ENCODE results near the gene INCA1. TPM values are rescaled to one million over a fixed set of nuclear protein-coding genes. Genes with fewer than 3 reads are reported as not detected.
A peak's percentile ranks its signal among the peaks of the same experiment; 100 is the strongest.

Gene INCA1
- total and polyA plus RNA-seq, 8 donors, result 1.3 to 6.1 (median 1.6) TPM; not detected in 3

DNA sequence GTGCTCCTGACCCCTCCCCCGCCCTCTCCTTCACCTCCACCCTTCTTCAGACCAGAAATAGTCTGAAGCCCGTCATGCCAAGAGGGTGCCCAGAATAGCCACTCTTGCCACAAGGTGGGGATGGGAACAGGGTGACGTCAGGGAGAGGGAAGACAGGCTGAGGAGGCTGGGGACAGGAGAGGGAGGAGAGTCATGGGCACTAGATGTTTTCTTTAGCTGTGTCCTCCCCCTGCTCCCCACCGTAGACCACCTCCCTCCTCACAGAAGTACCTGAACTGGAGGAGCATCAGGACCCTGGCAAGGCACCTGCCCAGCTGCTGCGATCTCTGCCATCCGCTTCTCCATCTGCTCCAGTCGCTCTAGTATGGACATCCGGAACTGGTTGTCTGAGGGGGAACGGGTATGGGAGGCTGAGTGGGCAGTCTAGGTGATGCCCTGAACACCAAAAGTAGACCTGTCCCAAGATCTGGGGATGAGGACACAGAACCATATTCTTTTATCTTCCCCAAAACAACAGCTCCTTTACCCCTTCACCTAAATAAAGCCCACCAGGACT lies 23.1 kb downstream of the INCA1 start:
- peak overlapping the region in 1 of 5 donors; percentile 54 for H3K27ac ChIP-seq
- H3K9me3 ChIP-seq, result no peaks in the 10 kb centered on the region
- WGBS, 5 donors, result 78 to 89% (median 84%) methylated on average over 9 of the region's 9 CpGs

DNA sequence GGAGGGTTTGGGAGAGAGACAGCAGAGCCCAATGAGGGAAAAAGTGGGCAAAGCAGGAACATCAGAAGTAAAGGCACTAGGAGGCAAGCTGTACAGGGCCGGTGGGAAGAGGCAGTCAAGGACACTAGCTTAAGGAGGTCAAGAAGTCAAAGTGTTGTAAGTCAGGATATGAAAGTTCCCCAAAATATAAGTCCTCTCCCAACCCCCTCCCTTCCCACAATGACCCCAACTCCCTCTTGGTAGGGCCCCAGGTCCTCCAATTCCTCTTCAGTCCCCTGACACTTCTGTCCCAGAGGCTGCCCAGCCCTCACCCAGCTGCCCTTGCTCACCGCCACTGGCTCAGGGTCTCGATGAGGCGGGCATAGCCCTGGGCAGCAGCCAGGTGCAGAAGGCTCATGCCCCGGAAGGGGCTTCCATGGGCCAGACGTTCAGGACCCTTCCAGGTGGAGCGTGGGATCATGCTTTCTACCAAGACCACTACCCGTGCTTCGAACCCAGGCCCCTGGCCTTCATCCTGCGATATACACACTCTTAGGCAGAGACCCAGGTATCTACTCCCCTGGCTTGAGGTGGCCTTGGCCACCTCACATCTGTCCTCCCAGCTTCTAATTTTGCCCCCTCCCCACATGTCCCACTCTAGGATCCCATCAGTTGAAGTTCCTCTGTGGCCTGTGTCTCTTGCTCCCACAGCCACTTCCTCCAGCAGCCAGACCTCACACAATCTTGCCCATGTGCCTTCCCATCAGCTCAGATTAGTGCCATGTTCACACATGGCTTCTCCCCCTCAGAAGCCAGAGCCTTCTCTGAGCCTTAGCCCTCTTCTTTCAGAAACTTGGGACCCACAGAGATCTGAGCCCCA lies 23.8 kb downstream of the INCA1 start:
- DNase-seq, result no peak
- peak overlapping the region in 2 of 5 donors; percentile 29 to 54 for H3K27ac ChIP-seq
- intact Hi-C loops (cut with DNase I; ENCODE audit: low total_unique reads), result loop anchor here (10.0 kb wide), 2 partner anchors 69 to 91 kb away; partner anchors contain the start of gene CHRNE
- no peak overlapping the region for H3K4me3 ChIP-seq
- no peaks in the 10 kb centered on the region for H3K9me3 ChIP-seq
- peaks cover 53 to 96% (median 93%) of the 10 kb centered on the region in 4 donors for H3K36me3 ChIP-seq
- H3K27me3 ChIP-seq, result no peaks in the 10 kb centered on the region
- TF ChIP-seq POLR2AphosphoS5 (IDR thresholded peaks at IDR 0.05) (no peak), EP300 (IDR thresholded peaks at IDR 0.05) (no peak), POLR2A (IDR thresholded peaks at IDR 0.05) (no peak)
- TF ChIP-seq, protein P1, sequence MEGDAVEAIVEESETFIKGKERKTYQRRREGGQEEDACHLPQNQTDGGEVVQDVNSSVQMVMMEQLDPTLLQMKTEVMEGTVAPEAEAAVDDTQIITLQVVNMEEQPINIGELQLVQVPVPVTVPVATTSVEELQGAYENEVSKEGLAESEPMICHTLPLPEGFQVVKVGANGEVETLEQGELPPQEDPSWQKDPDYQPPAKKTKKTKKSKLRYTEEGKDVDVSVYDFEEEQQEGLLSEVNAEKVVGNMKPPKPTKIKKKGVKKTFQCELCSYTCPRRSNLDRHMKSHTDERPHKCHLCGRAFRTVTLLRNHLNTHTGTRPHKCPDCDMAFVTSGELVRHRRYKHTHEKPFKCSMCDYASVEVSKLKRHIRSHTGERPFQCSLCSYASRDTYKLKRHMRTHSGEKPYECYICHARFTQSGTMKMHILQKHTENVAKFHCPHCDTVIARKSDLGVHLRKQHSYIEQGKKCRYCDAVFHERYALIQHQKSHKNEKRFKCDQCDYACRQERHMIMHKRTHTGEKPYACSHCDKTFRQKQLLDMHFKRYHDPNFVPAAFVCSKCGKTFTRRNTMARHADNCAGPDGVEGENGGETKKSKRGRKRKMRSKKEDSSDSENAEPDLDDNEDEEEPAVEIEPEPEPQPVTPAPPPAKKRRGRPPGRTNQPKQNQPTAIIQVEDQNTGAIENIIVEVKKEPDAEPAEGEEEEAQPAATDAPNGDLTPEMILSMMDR (IDR thresholded peaks at IDR 0.05), result no peak
- peaks cover 13 to 49% (median 16%) of the 10 kb centered on the region in 4 donors for H3K4me1 ChIP-seq
- WGBS, 5 donors, result 87 to 96% (median 93%) methylated on average over 4 to 10 of the region's 10 CpGs

More for the DNA sequence above, 23.1 kb downstream of the INCA1 start:
- TF ChIP-seq POLR2A (IDR thresholded peaks at IDR 0.05), result no peak
- TF ChIP-seq EP300 (IDR thresholded peaks at IDR 0.05), result no peak
- TF ChIP-seq, protein P1 (IDR thresholded peaks at IDR 0.05), result no peak
- no peak for TF ChIP-seq POLR2AphosphoS5 (IDR thresholded peaks at IDR 0.05)
- no peak for DNase-seq
- Histone ChIP-seq H3K4me3 (no peak overlapping the region), H3K36me3 (peaks cover 58 to 100% (median 96%) of the 10 kb centered on the region in 4 donors), H3K27me3 (no peaks in the 10 kb centered on the region), H3K4me1 (peaks cover 5 to 43% (median 9%) of the 10 kb centered on the region in 4 donors)
- intact Hi-C loops (cut with DNase I; ENCODE audit: low total_unique reads), result loop anchor here (10.0 kb wide), 2 partner anchors 69 to 91 kb away; partner anchors contain the start of gene CHRNE

DNA sequence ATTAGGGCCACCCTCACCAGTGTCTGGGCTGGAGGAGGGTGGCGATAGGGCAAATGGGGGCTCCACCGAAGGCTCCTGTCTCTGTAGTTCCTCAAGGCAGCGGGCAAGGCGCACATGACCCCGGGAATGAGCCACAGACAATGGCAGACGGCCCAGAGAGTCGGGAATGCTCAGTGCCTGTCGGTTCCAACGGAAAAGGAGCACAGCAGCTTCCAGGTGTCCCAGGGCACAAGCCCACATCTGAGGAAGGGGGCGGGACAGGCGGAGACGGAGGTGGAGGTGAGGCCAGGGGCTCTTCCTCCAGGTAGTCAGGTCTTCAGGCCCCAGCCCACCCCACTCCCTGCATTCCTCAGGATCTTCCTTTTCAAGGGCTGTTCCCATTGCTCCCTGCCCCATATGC lies 24.6 kb downstream of the INCA1 start:
- 81 to 87% (median 82%) methylated on average over 12 of the region's 12 CpGs for WGBS, 5 donors
- Histone ChIP-seq H3K27ac (peak overlapping the region in 2 of 5 donors; percentile 29 to 54), H3K36me3 (peaks cover 45 to 89% (median 85%) of the 10 kb centered on the region in 4 donors)

More for the DNA sequence above, 24.6 kb downstream of the INCA1 start:
- Histone ChIP-seq H3K9me3 (no peaks in the 10 kb centered on the region), H3K27me3 (no peaks in the 10 kb centered on the region), H3K4me1 (peaks cover 20 to 48% (median 22%) of the 10 kb centered on the region in 4 donors), H3K4me3 (no peak overlapping the region)
- intact Hi-C loops (cut with DNase I; ENCODE audit: low total_unique reads), result loop anchor here (10.0 kb wide), 2 partner anchors 68 to 92 kb away; partner anchors contain the start of gene CHRNE
- no peak for DNase-seq
- TF ChIP-seq POLR2A (IDR thresholded peaks at IDR 0.05), result no peak
- no peak for TF ChIP-seq EP300 (IDR thresholded peaks at IDR 0.05)
- TF ChIP-seq, protein P1 (IDR thresholded peaks at IDR 0.05), result no peak
- TF ChIP-seq POLR2AphosphoS5 (IDR thresholded peaks at IDR 0.05), result no peak

Measured in stomach (tissue), 9 donors.